LNCaP clone FGC (cell line): Measurements from ENCODE around the gene INTS14.

Experiments used
- DNase-seq: peaks from one replicate; pipeline ENCODE4 v3.0.0-alpha.2; 2011; ENCODE audit warnings: low read depth
- H3K4me3 ChIP-seq: 2 replicates; pipeline ENCODE4 v1.5.1; 2011; ENCODE audit warnings: mild to moderate bottlenecking, low read depth, low read length, control low read depth
- TF ChIP-seq, protein P1 (sequence below): IDR thresholded peaks from 2 replicates; pipeline ENCODE4 v1.5.1; 2012; ENCODE audit warnings: mild to moderate bottlenecking; ENCODE audit not compliant: control insufficient read depth, insufficient read depth; ENCODE audit errors: extremely low read depth

The INTS14 gene

DNA sequence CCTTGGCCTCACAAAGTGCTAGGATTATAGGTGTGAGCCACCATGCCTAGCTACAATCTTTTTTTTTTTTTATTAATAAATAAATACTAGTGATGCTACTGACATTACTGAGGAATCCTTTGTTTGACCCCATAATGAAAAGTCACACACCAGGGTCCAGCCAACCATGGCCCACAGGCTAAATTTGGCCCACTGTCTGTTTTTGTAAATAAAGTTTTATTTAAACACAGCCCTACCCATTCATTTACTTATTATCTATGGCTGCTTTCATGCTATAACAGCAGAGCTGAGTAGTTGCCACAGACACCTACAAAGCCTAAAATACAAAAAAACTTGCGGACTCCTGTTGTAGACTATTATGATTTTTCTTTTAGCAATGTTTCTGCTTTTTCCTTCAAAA lies 7.4 kb downstream of the INTS14 start:
- TF ChIP-seq, protein P1, sequence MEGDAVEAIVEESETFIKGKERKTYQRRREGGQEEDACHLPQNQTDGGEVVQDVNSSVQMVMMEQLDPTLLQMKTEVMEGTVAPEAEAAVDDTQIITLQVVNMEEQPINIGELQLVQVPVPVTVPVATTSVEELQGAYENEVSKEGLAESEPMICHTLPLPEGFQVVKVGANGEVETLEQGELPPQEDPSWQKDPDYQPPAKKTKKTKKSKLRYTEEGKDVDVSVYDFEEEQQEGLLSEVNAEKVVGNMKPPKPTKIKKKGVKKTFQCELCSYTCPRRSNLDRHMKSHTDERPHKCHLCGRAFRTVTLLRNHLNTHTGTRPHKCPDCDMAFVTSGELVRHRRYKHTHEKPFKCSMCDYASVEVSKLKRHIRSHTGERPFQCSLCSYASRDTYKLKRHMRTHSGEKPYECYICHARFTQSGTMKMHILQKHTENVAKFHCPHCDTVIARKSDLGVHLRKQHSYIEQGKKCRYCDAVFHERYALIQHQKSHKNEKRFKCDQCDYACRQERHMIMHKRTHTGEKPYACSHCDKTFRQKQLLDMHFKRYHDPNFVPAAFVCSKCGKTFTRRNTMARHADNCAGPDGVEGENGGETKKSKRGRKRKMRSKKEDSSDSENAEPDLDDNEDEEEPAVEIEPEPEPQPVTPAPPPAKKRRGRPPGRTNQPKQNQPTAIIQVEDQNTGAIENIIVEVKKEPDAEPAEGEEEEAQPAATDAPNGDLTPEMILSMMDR, result no peak
- H3K4me3 ChIP-seq, result no peak overlapping the region
- DNase-seq, result no peak

GRCh38 chr15:65603134-65603533 lies 7.8 kb downstream of the INTS14 start:
- TF ChIP-seq, protein P1, result no peak
- DNase-seq, result no peak
- no peak overlapping the region for H3K4me3 ChIP-seq

DNA sequence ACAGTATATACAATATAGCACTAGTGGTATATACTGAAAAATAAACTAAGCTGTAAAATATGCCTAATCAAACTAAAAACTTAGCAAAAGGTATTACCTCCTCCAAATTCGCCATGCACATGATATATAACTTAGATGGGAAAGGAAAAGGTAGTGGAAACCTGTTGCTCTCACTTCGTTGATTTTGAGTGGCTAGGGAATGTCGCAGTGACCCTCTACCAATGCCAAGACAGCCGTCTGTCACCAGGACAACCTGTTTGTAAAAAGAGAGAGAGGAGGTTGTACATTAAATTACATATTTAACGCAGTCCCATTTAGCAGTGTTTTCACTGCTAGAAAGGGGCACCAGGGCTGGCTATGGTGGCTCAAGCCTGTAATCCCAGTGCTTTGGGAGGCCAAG lies 11.3 kb downstream of the INTS14 start:
- DNase-seq, result no peak
- H3K4me3 ChIP-seq, result no peak overlapping the region
- TF ChIP-seq, protein P1, result no peak

- TF ChIP-seq, protein P1, result no peak
- no peak overlapping the region for H3K4me3 ChIP-seq
- no peak for DNase-seq
Measured at GRCh38 chr15:65598468-65598867, 12.5 kb downstream of the INTS14 start.

DNA sequence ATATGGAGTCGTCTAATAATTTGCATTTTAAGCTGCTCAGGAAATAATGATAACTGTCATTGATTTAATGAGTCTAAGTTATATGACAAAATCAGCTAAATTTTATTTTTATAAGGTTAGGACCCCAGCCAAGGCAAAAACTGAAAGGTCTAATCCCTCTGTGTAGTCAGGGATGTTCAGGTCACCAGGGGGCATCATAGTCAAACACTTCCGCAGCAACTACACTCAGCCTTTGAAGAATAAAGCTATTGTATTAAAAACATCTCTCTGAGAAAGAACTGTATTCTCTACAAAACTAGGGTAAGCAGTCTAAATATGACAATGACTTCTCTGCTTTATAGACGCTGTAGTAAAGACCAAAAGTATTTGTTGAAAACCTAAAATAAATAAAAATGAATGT lies 15.0 kb downstream of the INTS14 start:
- no peak for DNase-seq
- no peak overlapping the region for H3K4me3 ChIP-seq
- TF ChIP-seq, protein P1, result peak; percentile 56

DNA sequence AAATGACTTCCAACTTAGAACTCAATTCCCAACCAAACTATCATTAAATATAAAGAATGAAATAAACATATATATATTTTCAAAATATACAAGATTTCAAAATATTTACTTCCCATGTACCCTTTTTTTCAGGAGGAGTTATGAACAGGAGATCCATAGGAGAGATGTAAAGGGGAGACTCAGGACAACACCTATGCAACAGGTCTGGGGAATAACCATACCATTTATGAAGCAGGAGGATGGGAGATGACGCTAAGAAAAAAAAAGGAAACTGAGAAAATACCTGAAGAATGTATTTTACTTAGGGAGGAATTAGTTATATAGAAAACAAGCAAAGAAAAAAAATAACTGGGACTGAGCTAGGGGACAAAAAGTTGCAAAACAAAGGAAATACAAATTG lies 23.8 kb downstream of the INTS14 start:
- TF ChIP-seq, protein P1, result no peak
- DNase-seq, result no peak
- H3K4me3 ChIP-seq, result no peak overlapping the region

- DNase-seq, result no peak
- TF ChIP-seq, protein P1, result no peak
- H3K4me3 ChIP-seq, result no peak overlapping the region
Measured at GRCh38 chr15:65584241-65584640, 26.7 kb downstream of the INTS14 start.
